Fibroblast of pulmonary artery (primary cell): ENCODE data around the gene GAK.

Source experiments
- DNase-seq: peaks from one replicate; pipeline ENCODE4 v3.0.0-alpha.2; 2010; ENCODE audit warnings: low read depth
- H3K4me3 ChIP-seq: replicated peaks from 2 replicates; pipeline ENCODE4 v1.5.1; 2011; ENCODE audit warnings: low read depth, mild to moderate bottlenecking, control low read depth, low read length, moderate library complexity
- CTCF ChIP-seq: IDR thresholded peaks from 2 replicates; pipeline ENCODE4 v1.5.1; 2011; ENCODE audit warnings: mild to moderate bottlenecking, control low read depth, low read length, inconsistent platforms; ENCODE audit errors: missing control alignments

Gene GAK

GRCh38 chr4:896216-896615 is 35.9 kb downstream of the GAK start:
- no peak overlapping the region for H3K4me3 ChIP-seq
- TF ChIP-seq CTCF: no peak
- DNase-seq: no peak

GRCh38 chr4:895596-895995 is 36.5 kb downstream of the GAK start:
- DNase-seq: no peak
- TF ChIP-seq CTCF: no peak
- no peak overlapping the region for H3K4me3 ChIP-seq

- TF ChIP-seq CTCF: no peak
- no peak overlapping the region for H3K4me3 ChIP-seq
- DNase-seq: no peak
Observed at GRCh38 chr4:893995-894705, 38.0 kb downstream of the GAK start.

GRCh38 chr4:893276-893994 is 38.7 kb downstream of the GAK start:
- DNase-seq: no peak
- TF ChIP-seq CTCF: no peak
- H3K4me3 ChIP-seq: no peak overlapping the region

- no peak for TF ChIP-seq CTCF
- no peak for DNase-seq
- H3K4me3 ChIP-seq: no peak overlapping the region
Observed at GRCh38 chr4:892780-893179, 39.3 kb downstream of the GAK start.

GRCh38 chr4:891747-892146 is 40.4 kb downstream of the GAK start:
- no peak overlapping the region for H3K4me3 ChIP-seq
- peak; percentile 10 for DNase-seq
- TF ChIP-seq CTCF: peak; percentile 22
